GM12865 (cell line): ENCODE measurements around the gene ISY1.

ENCODE experiments used
- DNase-seq: peaks from one replicate; pipeline ENCODE4 v3.0.0; 2010; ENCODE audit warnings: low read depth
- H3K4me3 ChIP-seq: 2 replicates; pipeline ENCODE4 v1.5.1; 2011; ENCODE audit warnings: mild to moderate bottlenecking, low read depth, low read length, control low read depth
- TF ChIP-seq, protein P1 (sequence below): IDR thresholded peaks from 2 replicates; pipeline ENCODE4 v1.5.1; 2011; ENCODE audit warnings: low read length, control low read depth, low read depth, inconsistent platforms; ENCODE audit not compliant: insufficient read depth; ENCODE audit errors: missing control alignments

ISY1 gene

DNA sequence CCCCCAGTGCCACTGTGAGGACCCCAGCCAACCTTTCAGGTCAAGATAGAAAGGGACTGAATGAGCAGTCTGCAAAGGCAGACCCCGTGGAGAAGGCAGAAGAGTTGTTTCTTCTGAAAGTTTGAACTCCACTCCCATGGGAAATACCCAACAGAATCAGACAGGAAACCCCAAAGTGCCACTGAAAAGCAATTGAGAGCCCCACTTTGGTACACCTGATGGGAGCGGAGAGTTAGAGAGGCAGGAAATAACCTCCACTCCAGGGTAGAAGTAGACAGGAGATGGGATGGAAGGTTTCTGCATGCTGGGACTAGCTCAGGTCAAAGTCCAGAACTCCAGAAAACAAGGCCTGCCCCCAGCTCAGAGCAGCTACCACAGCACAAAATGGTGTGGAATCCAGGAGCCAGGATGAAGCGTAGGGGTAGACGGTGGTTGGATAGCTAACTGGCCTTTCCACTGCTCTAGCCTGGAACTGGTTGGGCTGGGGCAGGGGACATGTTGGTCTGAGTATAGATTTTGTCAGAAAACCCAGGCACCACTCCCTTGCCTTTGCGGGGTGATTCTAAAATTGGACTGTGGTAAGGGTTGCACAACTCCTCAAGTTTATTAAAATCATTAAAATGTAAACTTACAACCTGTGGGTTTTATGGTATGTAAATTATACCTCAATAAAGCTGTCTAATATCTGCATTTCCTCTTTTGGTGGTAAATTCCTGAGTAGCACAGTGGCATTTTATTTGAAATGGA is 37.4 kb downstream of the ISY1 start:
- DNase-seq: peak; percentile 36
- no peak overlapping the region for H3K4me3 ChIP-seq
- TF ChIP-seq, protein P1, sequence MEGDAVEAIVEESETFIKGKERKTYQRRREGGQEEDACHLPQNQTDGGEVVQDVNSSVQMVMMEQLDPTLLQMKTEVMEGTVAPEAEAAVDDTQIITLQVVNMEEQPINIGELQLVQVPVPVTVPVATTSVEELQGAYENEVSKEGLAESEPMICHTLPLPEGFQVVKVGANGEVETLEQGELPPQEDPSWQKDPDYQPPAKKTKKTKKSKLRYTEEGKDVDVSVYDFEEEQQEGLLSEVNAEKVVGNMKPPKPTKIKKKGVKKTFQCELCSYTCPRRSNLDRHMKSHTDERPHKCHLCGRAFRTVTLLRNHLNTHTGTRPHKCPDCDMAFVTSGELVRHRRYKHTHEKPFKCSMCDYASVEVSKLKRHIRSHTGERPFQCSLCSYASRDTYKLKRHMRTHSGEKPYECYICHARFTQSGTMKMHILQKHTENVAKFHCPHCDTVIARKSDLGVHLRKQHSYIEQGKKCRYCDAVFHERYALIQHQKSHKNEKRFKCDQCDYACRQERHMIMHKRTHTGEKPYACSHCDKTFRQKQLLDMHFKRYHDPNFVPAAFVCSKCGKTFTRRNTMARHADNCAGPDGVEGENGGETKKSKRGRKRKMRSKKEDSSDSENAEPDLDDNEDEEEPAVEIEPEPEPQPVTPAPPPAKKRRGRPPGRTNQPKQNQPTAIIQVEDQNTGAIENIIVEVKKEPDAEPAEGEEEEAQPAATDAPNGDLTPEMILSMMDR: no peak

DNA sequence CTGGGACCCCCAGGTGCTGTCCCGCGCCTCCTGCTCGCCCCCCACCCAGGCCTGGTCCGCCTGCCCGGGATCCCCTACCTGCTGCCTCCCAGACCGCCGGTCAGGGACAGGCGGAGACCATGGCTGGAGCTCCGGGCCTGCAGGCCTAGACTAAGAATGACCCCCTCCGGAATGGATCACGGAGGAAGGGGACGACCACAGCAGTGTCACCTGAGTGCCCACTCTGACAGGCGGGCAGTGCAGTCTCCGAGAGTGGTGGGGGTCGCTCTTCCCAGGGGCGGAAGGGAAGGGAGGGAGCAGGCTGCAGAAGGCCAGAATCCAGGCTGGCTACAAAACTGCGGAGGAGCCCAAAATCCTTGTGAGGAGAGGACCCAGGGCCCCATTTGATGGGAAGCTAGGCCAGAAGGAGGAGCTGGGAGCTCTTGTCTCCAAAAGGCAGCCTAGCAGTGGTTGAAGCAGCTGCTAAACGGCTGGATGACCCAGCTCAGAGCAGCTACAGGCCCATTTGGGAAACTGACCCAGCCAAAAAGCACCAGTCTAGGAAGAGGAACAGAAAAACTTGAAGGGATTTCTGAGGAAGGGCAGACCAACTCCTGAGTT is 38.4 kb downstream of the ISY1 start:
- TF ChIP-seq, protein P1: no peak
- no peak overlapping the region for H3K4me3 ChIP-seq
- peak; percentile 14 for DNase-seq

DNA sequence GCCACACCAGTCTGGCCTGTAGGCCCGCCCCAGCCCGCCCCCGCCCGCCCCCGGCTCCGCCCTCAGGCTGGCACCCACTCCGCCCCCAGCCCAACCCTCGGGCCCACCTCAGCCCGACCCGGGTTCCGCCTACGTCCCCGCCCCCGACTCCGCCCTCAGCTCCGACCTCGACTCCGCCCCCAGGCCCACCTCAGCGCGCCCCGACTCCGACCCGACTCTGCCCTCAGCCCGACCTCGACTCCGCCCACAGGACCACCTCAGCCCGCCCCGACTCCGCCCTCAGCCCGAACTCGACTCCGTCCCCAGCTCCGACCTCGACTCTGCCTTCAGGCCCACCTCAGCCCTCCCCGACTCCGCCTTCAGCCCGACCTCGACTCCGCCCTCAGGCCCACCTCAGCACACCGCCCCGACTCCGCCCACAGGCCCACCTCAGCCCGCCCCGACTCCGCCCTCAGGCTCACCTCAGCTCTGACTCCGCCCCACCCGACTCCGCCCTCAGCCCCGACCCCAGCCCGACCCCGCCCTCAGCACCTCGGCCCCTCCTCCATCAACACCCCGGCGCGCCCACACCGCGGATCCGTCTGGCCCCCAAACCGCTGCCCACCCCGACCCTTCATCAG is 39.0 kb downstream of the ISY1 start, which contains the start of gene RAB43:
Gene RAB43, minus strand, starts transcription at position 13 of the 620 bp plus-strand sequence. CDS start 315 bp downstream, outside the sequence.
- H3K4me3 ChIP-seq: peak within 1 kb of the TSS; percentile 73
- TF ChIP-seq, protein P1: no peak
- peak; percentile 92 for DNase-seq

DNA sequence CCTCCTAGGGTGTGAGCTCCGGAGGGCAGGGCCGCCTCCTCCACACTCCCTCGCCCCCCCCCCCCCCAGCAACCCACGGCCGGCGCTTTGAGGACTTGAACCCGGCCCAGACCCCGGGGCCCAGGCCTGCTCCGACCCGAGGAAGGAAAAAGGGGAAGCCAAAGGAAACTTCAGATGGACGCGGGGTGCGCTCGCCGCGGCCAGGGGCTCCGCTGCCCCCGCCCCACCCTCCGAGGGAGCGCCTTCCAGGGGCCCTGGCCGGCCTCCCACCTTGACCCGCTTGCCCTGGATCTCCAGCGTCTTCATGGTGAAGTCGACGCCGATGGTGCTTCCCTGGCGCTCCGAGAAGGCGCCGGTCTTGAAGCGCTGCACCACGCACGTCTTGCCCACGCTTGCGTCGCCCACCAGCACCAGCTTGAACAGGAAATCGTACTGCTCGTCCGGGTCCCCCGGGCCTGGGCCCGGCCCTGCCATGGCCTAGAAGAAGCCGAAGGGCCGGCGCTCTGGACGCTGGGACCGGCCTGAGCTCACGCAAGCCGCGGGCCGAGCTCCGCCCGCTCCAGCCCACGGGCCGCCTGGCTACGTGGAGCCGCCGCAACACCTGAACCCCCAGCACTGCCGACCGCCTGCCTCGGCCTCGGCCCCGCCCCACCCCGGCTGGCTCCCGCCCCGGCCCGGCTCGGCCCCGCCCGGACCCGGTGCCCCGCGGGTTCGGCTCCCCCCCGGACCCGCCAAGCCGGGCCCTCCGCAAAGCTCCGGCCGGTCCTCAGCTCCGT is 39.7 kb downstream of the ISY1 start:
- DNase-seq: no peak
- H3K4me3 ChIP-seq: peak overlapping the region; percentile 73
- TF ChIP-seq, protein P1: no peak

DNA sequence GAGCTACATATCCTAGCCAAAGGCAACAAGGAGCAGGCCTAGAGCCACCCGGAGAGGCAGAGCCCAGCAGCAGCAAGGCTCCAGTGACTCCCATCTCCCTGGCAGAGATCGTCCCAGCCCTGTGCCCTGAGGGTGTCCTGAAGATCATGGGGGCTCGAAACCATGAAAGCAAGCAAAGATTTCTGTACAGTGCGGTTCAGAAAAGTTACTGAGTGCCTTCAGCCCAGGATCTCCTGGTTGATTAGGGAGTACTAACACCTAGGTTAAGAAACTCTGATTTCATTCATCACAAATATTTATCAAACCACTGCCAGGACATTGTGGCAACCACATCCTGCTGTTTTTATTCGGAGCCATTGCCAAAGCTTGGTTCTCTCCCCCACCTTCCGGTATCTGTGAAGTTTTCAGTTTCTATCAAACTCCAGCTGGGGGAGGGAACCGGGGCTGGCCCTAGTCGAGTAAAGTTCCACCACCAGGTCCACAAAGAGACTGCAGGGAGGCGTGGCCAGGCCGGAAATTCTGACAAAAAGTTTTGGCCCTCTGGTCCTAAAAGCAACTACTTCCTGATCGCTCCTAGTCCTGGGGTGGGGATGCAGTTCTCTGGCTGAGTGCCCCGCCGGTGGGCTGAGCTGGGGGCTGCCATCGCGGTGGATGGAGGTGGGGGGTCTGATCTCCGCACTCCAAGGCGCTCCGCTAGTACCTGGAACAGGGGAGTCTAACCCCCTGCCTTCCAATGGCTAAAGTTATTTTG is 40.4 kb downstream of the ISY1 start:
- TF ChIP-seq, protein P1: no peak
- peak; percentile 97 for DNase-seq
- H3K4me3 ChIP-seq: peak overlapping the region; percentile 73
